A172 (cell line): Measurements from ENCODE around the gene FASTKD2. TPM values are rescaled to one million over a fixed set of nuclear protein-coding genes. Genes with fewer than 3 reads are reported as not detected.

Source experiments
- DNase-seq: peaks from one replicate; pipeline ENCODE4 v3.0.0-alpha.2; 2015; ENCODE audit warnings: low spot score
- total RNA-seq: library from RNA; depleted of rRNA; stranded (reverse); fragments of >200 nt; shearing (Covaris generic); gene quantifications from 2 replicates; pipeline ENCODE4 v1.2.3, GENCODE V29; 2014; rRNA removed

FASTKD2 gene
- total RNA-seq, 1 experiment from 2014 or later, result 77.4 TPM

DNA sequence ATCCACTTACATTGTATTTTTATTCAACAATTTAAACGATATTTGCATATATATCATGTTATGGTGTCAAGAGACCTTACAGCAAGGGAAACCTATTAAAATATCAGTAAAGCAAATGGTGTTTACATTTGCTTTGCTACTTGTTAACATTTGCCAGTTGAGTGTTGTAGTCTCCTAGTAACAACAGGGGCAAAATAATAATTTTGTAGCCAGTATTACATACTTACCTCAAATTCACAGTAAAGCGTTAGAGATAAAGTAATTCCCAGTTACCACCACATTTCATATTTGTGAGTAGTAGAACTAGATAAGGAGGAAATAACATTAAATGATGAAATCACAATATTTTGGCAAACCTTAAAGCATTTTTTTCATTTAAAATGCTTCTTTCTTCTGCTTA is 71.3 kb downstream of the FASTKD2 start:
- no peak for DNase-seq

DNA sequence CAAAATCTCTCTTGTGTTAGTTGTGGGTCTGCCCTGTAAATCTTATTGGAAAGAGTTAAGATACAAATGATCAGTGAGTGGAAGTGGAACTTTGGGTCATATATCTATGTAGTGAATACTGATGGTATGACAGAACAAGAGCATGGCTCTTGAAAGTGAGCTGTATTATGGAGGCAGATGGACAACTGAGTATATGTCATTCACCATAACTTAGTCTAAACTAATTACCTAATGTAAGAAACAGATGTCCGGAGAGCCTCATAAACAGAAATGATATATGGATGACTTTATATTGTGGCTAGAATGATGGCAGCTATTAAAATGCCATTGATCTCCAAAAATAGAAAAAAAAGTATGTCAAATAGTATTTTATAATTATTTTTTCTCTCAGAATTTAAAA is 72.4 kb downstream of the FASTKD2 start:
- DNase-seq, result no peak

DNA sequence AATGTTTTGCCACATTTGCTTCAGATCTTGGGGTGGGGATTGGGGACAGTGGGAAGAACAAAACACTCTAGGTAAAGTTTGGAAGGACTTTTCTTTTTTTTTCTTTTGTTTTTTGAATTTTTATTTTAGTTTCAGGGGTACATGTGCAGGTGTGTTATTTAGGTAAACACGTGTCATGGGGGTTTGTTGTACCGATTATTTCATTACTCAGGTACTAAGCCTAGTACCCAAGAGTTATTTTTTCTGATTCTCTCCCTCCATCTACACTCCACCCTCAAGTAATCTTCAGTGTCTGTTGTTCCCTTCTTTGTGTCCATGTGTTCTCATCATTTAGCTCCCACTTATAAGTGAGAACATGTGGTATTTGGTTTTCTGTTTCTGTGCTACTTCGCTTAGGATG is 73.3 kb downstream of the FASTKD2 start:
- DNase-seq, result no peak

DNA sequence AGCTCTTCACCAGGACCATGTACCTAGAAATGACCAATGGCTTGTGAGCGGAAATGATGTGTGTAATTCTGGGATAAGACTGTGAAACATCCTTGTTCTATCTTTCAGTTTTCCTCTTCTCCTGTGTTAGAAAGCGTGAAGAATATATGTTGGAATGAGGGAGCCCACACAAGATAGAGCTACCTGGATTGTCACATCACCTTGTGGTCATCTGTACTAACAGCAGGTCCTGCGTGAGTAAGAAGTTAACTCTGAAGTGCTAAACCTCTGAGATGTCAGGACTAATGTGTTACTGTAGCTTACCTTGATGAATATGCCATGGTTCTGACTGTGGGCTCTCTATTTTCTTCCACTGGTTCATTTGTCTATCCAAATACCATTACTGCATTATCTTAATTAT is 75.6 kb downstream of the FASTKD2 start:
- DNase-seq, result no peak

Other genes starting within 250 kb of the FASTKD2 start
- gene FAM237A, start 123.1 kb upstream of the FASTKD2 start, total RNA-seq, result not detected in 2 replicates
- not detected in 2 replicates for gene DYTN, start 47.2 kb upstream of the FASTKD2 start, total RNA-seq
- gene MDH1B, start 278 bp upstream of the FASTKD2 start, total RNA-seq, result 5.4 and 9.2 TPM in 2 replicates
- gene CPO, start 173.9 kb downstream of the FASTKD2 start, total RNA-seq, result not detected in 2 replicates